ENCODE measurements around the gene CNST.

Gene CNST

DNA sequence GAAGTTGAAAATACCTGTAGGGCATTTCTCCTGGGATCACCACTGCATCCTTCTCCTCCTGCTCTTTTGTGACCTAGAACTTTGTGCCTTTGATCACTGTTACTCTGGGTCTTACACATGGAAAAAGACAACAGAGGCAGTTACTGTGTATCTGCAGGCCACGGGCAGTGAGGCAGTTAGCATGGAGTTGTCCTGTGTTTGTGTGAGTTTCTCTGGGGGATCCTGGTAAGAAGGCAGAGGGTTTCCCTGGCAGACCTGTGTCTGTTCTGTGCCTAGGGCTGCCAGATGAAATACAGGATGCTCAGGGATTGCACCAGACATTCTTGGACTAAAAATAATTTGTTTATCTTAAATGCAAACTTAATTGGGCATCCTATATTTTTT lies 113.5 kb downstream of the CNST start:
- H3K4me3 ChIP-seq (replicated peaks in 1 of 2; ENCODE audit: low read depth in 2 of 2, low read length in 2 of 2) = no peak overlapping the region
- no peak for DNase-seq (ENCODE audit: low read depth in 2 of 2)
- TF ChIP-seq, protein P1, sequence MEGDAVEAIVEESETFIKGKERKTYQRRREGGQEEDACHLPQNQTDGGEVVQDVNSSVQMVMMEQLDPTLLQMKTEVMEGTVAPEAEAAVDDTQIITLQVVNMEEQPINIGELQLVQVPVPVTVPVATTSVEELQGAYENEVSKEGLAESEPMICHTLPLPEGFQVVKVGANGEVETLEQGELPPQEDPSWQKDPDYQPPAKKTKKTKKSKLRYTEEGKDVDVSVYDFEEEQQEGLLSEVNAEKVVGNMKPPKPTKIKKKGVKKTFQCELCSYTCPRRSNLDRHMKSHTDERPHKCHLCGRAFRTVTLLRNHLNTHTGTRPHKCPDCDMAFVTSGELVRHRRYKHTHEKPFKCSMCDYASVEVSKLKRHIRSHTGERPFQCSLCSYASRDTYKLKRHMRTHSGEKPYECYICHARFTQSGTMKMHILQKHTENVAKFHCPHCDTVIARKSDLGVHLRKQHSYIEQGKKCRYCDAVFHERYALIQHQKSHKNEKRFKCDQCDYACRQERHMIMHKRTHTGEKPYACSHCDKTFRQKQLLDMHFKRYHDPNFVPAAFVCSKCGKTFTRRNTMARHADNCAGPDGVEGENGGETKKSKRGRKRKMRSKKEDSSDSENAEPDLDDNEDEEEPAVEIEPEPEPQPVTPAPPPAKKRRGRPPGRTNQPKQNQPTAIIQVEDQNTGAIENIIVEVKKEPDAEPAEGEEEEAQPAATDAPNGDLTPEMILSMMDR (IDR thresholded peaks at IDR 0.05; ENCODE audit: low read depth, low read length) = no peak

DNA sequence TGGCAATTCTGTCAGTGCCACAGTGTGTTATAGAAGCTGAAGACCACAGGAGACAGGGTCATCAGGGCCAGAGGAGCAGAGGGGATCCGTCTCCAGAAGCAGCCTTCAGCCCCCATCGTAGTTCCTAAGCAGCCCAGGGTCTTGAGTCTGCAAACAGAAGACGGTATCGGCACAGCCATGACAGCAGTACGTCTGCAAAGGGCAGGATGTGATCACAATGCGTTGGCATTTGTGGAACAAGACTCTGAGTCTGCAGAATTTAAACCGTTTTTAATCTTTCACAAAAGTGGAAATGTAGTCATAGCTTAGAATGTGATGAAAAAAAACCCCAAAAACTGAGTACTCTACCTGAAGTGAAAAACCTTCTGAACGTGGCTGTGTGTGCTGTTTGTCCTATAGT lies 113.9 kb downstream of the CNST start:
- DNase-seq (ENCODE audit: low read depth in 2 of 2) = peak; percentile 29 to 59
- no peak overlapping the region for H3K4me3 ChIP-seq (replicated peaks in 1 of 2; ENCODE audit: low read depth in 2 of 2, low read length in 2 of 2)
- TF ChIP-seq, protein P1 (IDR thresholded peaks at IDR 0.05; ENCODE audit: low read depth, low read length) = no peak

DNA sequence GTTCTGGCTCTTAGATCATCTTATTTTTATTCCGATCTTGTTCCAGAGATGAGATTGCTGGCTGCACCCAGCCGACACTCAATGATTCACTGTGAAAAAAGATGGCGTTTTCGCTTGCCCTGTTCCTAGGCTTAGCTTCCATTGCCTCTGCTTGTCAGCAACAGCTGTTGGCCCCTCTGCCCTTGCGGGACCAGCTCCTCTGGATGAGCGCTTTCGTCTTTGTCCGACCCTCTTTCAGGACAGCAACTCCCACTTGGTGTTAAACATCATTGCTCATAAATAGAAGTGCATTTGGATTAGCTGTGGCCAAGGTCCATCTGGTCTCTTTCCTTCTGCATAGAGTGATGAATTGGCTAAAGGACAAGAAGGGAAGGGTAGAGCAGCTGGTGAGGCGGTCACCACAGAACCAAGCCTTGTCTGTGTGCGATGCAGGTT lies 114.5 kb downstream of the CNST start:
- TF ChIP-seq, protein P1 (IDR thresholded peaks at IDR 0.05; ENCODE audit: low read depth, low read length) = no peak
- H3K4me3 ChIP-seq (replicated peaks in 1 of 2; ENCODE audit: low read depth in 2 of 2, low read length in 2 of 2) = no peak overlapping the region

DNA sequence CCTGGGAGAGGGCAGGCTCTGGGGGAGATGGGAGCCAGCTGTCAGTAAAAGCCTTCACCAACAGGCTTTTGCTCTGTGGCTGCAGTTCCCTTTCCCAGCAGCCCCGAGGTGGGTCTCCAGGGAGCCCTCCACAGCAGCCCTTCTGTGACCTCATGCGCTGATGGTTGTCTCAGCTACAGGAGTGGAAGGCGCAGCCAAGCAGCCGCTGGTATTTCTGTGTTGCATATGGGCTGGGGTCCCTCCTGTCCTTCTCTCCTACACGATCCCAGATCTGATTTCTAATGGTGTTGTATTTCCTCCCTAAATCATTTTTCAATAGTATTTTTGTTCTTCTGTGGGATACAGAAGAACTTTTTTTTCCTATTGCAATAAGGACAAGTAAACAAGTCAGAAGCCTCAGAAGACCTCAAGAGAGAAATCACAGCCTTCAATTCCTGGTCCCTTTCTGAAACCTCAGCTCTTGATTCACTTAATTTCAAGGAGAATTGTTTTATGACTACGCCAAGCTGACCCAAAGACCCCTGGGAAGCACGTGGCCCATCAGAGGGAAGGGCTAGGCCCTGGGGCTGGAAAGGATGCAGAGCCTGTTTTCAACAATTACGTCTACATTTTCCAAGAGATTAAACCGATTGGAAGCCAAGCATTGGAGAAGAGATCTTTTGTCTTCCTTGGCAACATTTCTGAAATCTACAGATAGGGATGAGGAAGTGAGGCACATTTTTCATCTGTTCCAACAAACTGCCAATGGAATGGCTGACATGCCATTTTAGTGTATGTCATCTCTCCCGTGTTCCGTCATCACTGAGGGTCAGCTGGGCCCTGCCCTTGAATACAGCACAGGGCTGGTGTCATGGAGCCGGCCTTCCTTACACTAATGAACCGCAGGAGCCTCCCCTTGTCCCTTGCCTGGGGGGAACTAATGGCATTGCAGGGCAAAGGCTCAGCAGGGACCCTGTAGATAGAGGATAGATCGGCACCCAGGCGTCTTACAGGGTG lies 115.9 kb downstream of the CNST start:
- DNase-seq (ENCODE audit: low read depth in 2 of 2) = peak; percentile 37 to 67
- TF ChIP-seq, protein P1 (IDR thresholded peaks at IDR 0.05; ENCODE audit: low read depth, low read length) = no peak
- no peak overlapping the region for H3K4me3 ChIP-seq (replicated peaks in 1 of 2; ENCODE audit: low read depth in 2 of 2, low read length in 2 of 2)

More for the DNA sequence above, 114.5 kb downstream of the CNST start:
- no peak for DNase-seq (ENCODE audit: low read depth in 2 of 2)

DNA sequence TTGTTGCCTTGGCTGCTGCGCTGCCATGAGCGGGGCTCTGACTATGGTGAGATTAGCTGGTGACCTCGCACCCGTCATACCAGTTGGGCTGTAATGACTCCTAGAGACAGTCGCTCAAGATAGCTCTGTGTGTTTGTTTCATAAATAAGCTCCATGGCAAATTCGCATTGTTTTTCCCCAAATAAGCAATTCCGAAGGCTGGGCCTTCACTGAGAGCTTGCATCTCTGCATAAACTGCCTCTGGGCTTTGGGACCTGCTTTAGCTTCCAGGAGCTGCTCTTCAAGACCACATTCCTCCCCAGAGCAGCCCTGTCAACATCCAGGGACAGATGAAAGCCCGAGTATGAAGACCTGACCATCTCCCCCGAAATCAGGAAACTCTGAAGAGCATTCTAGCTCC lies 117.3 kb downstream of the CNST start:
- H3K4me3 ChIP-seq (replicated peaks in 1 of 2; ENCODE audit: low read depth in 2 of 2, low read length in 2 of 2) = no peak overlapping the region
- DNase-seq (ENCODE audit: low read depth in 2 of 2) = no peak
- TF ChIP-seq, protein P1 (IDR thresholded peaks at IDR 0.05; ENCODE audit: low read depth, low read length) = no peak

DNA sequence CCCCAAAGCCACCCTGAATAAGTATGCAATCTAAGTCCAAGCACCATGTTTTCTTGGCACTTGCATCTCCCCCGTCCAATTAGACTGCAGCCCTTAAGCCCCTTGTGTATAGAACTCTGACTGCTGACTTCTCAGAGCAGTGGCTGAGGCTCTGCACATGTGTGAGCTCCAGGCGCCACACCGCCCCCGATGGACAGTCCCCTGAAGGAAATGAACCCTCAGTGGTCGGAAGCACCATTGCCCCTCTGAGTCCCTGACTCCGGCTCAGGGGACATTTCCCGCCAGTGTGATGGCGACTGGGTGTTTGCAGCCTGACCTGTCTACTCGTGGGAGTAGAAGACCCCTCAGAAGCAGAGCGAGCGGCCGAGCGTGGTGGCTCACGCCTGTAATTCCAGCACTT lies 120.7 kb downstream of the CNST start:
- no peak for DNase-seq (ENCODE audit: low read depth in 2 of 2)
- no peak overlapping the region for H3K4me3 ChIP-seq (replicated peaks in 1 of 2; ENCODE audit: low read depth in 2 of 2, low read length in 2 of 2)
- TF ChIP-seq, protein P1 (IDR thresholded peaks at IDR 0.05; ENCODE audit: low read depth, low read length) = no peak
